Measurements from ENCODE around the gene CDRT4.

GRCh38 chr17:15469260-15469659, 1.8 kb upstream of the CDRT4 start:
- TF ChIP-seq CTCF (IDR thresholded peaks at IDR 0.05), result no peak
- no peak for TF ChIP-seq POLR2AphosphoS5 (IDR thresholded peaks at IDR 0.05; ENCODE audit: insufficient read depth in 1 of 2, low read depth in 1 of 2)
